Fibroblast of lung (primary cell): Measurements from ENCODE around the gene OGDH.

Source experiments
- EZH2 ChIP-seq: IDR thresholded peaks from 2 replicates; pipeline ENCODE4 v1.5.1; 2012; ENCODE audit warnings: low read length, control low read depth, mild to moderate bottlenecking; ENCODE audit errors: missing control alignments
- TF ChIP-seq, protein P1 (sequence below), 2 donors: IDR thresholded peaks in 1 of 2; conservative IDR thresholded peaks in 1 of 2; 1 replicate in 1 of 2; 2 replicates in 1 of 2; pipeline ENCODE4 v1.5.1; 2011 to 2012; ENCODE audit warnings: low read length in 2 of 2, control low read depth in 1 of 2, inconsistent platforms in 1 of 2, low read depth in 1 of 2, mild to moderate bottlenecking in 1 of 2

DNA sequence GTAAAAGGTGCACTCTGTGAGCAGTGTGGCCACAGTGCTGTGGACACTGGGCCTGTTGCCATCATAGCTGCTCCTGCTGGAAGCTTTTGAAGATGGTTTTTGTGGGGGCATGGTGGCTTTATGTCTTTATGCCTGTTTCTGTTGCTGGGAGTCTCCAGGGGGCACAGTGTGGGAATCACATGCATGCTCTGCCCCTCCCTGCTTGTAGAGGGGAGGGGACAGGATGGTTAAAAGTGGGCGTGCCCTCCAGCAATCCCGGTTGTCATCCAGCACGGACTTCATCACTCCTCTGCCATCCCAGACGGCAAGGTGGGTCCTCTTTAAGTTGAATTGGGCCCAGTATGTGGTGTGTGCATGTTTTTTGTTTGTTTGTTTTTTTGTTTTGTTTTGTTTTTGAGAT, 20.2 kb downstream of the OGDH start:
- TF ChIP-seq, protein P1, sequence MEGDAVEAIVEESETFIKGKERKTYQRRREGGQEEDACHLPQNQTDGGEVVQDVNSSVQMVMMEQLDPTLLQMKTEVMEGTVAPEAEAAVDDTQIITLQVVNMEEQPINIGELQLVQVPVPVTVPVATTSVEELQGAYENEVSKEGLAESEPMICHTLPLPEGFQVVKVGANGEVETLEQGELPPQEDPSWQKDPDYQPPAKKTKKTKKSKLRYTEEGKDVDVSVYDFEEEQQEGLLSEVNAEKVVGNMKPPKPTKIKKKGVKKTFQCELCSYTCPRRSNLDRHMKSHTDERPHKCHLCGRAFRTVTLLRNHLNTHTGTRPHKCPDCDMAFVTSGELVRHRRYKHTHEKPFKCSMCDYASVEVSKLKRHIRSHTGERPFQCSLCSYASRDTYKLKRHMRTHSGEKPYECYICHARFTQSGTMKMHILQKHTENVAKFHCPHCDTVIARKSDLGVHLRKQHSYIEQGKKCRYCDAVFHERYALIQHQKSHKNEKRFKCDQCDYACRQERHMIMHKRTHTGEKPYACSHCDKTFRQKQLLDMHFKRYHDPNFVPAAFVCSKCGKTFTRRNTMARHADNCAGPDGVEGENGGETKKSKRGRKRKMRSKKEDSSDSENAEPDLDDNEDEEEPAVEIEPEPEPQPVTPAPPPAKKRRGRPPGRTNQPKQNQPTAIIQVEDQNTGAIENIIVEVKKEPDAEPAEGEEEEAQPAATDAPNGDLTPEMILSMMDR (conservative IDR thresholded peaks at IDR 0.05 in 1 of 2, IDR thresholded peaks at IDR 0.05 in 1 of 2; ENCODE audit: low read depth in 1 of 2, low read length in 2 of 2) = no peak
- no peak for TF ChIP-seq EZH2
